Measurements from ENCODE around the gene LSG1. TPM values are rescaled to one million over a fixed set of nuclear protein-coding genes. Genes with fewer than 3 reads are reported as not detected.

The LSG1 gene
- total and polyA plus RNA-seq, 2 of the 13 experiments (the other 11 are each of a cell fraction or from before 2014, with no cell fraction given) = 21.4 to 32.1 TPM

GRCh38 chr3:194715022-194715800, 43.2 kb upstream of the LSG1 start:
- TF ChIP-seq PAF1 (CRISPR knock-in tag; IDR thresholded peaks at IDR 0.05) = no peak
- TF ChIP-seq CREB1 (IDR thresholded peaks at IDR 0.05) = peak; percentile 22; the same call in 1 of the 2 replicates
- no peak for TF ChIP-seq CREB1 (CRISPR knock-in tag; IDR thresholded peaks at IDR 0.05)
- no peak for TF ChIP-seq ZC3H4 (CRISPR knock-in tag; IDR thresholded peaks at IDR 0.05; ENCODE audit: borderline replicate concordance)
- TF ChIP-seq ATF7 (IDR thresholded peaks at IDR 0.05) = peak; percentile 74
- TF ChIP-seq ATF7 (CRISPR knock-in tag; IDR thresholded peaks at IDR 0.05) = no peak
- TF ChIP-seq NFE2 (CRISPR knock-in tag; IDR thresholded peaks at IDR 0.05) = no peak
- no TSS peak for BruUV-seq (replicated peaks)
- Histone ChIP-seq H3K27me3 (ENCODE audit: control insufficient read depth in 1 of 2, insufficient read depth in 2 of 2, low read length in 2 of 2) (peaks cover 0 to 6% of the 10 kb centered on the region in 2 experiments; a peak in 2 of 5 replicates), H3K79me2 (ENCODE audit: insufficient read depth, low read length) (no peaks in the 10 kb centered on the region), H3K36me3 (replicated peaks in 1 of 2; ENCODE audit: control insufficient read depth in 1 of 2, insufficient read depth in 2 of 2, low read length in 2 of 2) (no peaks in the 10 kb centered on the region), H3K4me1 (ENCODE audit: insufficient read depth, low read length) (peaks cover 8% of the 10 kb centered on the region), H2AFZ (ENCODE audit: low read length) (no peak overlapping the region), H3K4me2 (ENCODE audit: low read depth, low read length) (no peak overlapping the region), H3K9me3 (ENCODE audit: low read length) (no peaks in the 10 kb centered on the region), H4K20me1 (ENCODE audit: insufficient read depth, low read length) (no peaks in the 10 kb centered on the region), H3K9ac (ENCODE audit: insufficient read depth, low read depth, low read length) (no peak overlapping the region), H3K4me3 (replicated peaks in 1 of 3; ENCODE audit: insufficient read depth in 1 of 3, low read depth in 2 of 3, low read length in 3 of 3) (no peak overlapping the region), H3K27ac (ENCODE audit: extremely low read length, insufficient read depth, low read length) (no peak overlapping the region)
- intact Hi-C loops (cut with micrococcal nuclease; ENCODE audit: unreplicated experiment) = no loop called here
- POLR2A ChIA-PET = no interaction called here
- ATAC-seq (no peak), FAIRE-seq (no peak), DNase-seq (ENCODE audit: low spot score) (no peak)
- in situ Hi-C loops (cut with HindIII; ENCODE audit: extremely low pct_ligation_motif_present, low pct_unique_long_range_greater_than_20kb) = no loop called here
- CTCF ChIA-PET (ENCODE audit: low intra/inter-chr PET ratio, low total read pairs) = no interaction called here
- WGBS (ENCODE audit: low lambda C conversion rate) = 24% methylated on average over 8 of the region's 8 CpGs

GRCh38 chr3:194714564-194714963, 42.6 kb upstream of the LSG1 start:
- no peak overlapping the region for H3K9ac ChIP-seq (ENCODE audit: insufficient read depth, low read depth, low read length)
- peaks cover 0 to 6% of the 10 kb centered on the region in 2 experiments; a peak in 2 of 5 replicates for H3K27me3 ChIP-seq (ENCODE audit: control insufficient read depth in 1 of 2, insufficient read depth in 2 of 2, low read length in 2 of 2)
- ChIA-PET CTCF (ENCODE audit: low intra/inter-chr PET ratio, low total read pairs) (no interaction called here), POLR2A (no interaction called here)
- H3K4me1 ChIP-seq (ENCODE audit: insufficient read depth, low read length) = peaks cover 1% of the 10 kb centered on the region
- no TSS peak for BruUV-seq (replicated peaks)
- H3K36me3 ChIP-seq (replicated peaks in 1 of 2; ENCODE audit: control insufficient read depth in 1 of 2, insufficient read depth in 2 of 2, low read length in 2 of 2) = no peaks in the 10 kb centered on the region
- no peaks in the 10 kb centered on the region for H3K79me2 ChIP-seq (ENCODE audit: insufficient read depth, low read length)
- intact Hi-C loops (cut with micrococcal nuclease; ENCODE audit: unreplicated experiment) (no loop called here), in situ Hi-C loops (cut with HindIII; ENCODE audit: extremely low pct_ligation_motif_present, low pct_unique_long_range_greater_than_20kb) (no loop called here)
- WGBS (ENCODE audit: low lambda C conversion rate) = 48% methylated on average over 6 of the region's 6 CpGs
- DNase-seq (ENCODE audit: low spot score) (no peak), FAIRE-seq (no peak), ATAC-seq (no peak)
- H3K4me2 ChIP-seq (ENCODE audit: low read depth, low read length) = no peak overlapping the region
- no peaks in the 10 kb centered on the region for H4K20me1 ChIP-seq (ENCODE audit: insufficient read depth, low read length)
- H3K27ac ChIP-seq (ENCODE audit: extremely low read length, insufficient read depth, low read length) = no peak overlapping the region
- no peak overlapping the region for H3K4me3 ChIP-seq (replicated peaks in 1 of 3; ENCODE audit: insufficient read depth in 1 of 3, low read depth in 2 of 3, low read length in 3 of 3)
- H2AFZ ChIP-seq (ENCODE audit: low read length) = no peak overlapping the region
- no peaks in the 10 kb centered on the region for H3K9me3 ChIP-seq (ENCODE audit: low read length)
- no peak for TF ChIP-seq REPIN1 (CRISPR knock-in tag; IDR thresholded peaks at IDR 0.05; ENCODE audit: borderline replicate concordance, low read depth)
- no peak for TF ChIP-seq HMGA1 (CRISPR knock-in tag; conservative IDR thresholded peaks at IDR 0.05)
- TF ChIP-seq ZNF557 (CRISPR knock-in tag; IDR thresholded peaks at IDR 0.05) = no peak
- TF ChIP-seq KAT7 (CRISPR knock-in tag; IDR thresholded peaks at IDR 0.05; ENCODE audit: borderline replicate concordance) = no peak
- TF ChIP-seq ZBTB20 (CRISPR knock-in tag; IDR thresholded peaks at IDR 0.05; ENCODE audit: borderline replicate concordance, low read depth) = no peak
- no peak for TF ChIP-seq ZSCAN25 (CRISPR knock-in tag; IDR thresholded peaks at IDR 0.05)

All from HepG2 (cell line).